Hepatocyte (in vitro differentiated cells): ENCODE results near the gene NAV2. TPM values are rescaled to one million over a fixed set of nuclear protein-coding genes. Genes with fewer than 3 reads are reported as not detected.

ENCODE experiments used
- DNase-seq: peaks from one replicate; pipeline ENCODE4 v3.0.0-alpha.2; 2016; ENCODE audit warnings: low spot score
- H2AFZ ChIP-seq: fragments of 200-600 bp; sonication (generic); 2 replicates; pipeline ENCODE4 v1.6.0; 2016; ENCODE audit warnings: antibody characterized with exemption, mild to moderate bottlenecking
- H3K27ac ChIP-seq: fragments of 200-600 bp; sonication (generic); 2 replicates; pipeline ENCODE4 v1.5.1; 2016; ENCODE audit warnings: mild to moderate bottlenecking
- H3K27me3 ChIP-seq: fragments of 200-600 bp; sonication (generic); 2 replicates; pipeline ENCODE4 v1.6.1; 2016
- H3K36me3 ChIP-seq: fragments of 200-600 bp; sonication (generic); replicated peaks from 2 replicates; pipeline ENCODE4 v1.5.1; 2016; ENCODE audit warnings: low read depth; ENCODE audit not compliant: insufficient read depth
- H3K4me1 ChIP-seq: fragments of 200-600 bp; sonication (generic); 2 replicates; pipeline ENCODE4 v1.5.1; 2016; ENCODE audit warnings: mild to moderate bottlenecking, moderate library complexity; ENCODE audit not compliant: insufficient read depth
- H3K4me2 ChIP-seq: fragments of 200-600 bp; sonication (generic); 2 replicates; pipeline ENCODE4 v1.6.0; 2016
- H3K4me3 ChIP-seq: fragments of 200-600 bp; sonication (generic); 2 replicates; pipeline ENCODE4 v1.5.1; 2016; ENCODE audit warnings: mild to moderate bottlenecking
- H3K79me2 ChIP-seq: fragments of 200-600 bp; sonication (generic); 2 replicates; pipeline ENCODE4 v1.6.0; 2017; ENCODE audit warnings: mild to moderate bottlenecking
- H3K9me2 ChIP-seq: fragments of 200-600 bp; sonication (generic); replicated peaks from 2 replicates; pipeline ENCODE4 v1.6.0; 2017; ENCODE audit warnings: mild to moderate bottlenecking; ENCODE audit not compliant: insufficient read depth
- H3K9me3 ChIP-seq: fragments of 200-600 bp; sonication (generic); 2 replicates; pipeline ENCODE4 v1.5.1; 2016; ENCODE audit warnings: low read depth, mild to moderate bottlenecking
- H4K20me1 ChIP-seq: fragments of 200-600 bp; sonication (generic); 2 replicates; pipeline ENCODE4 v1.6.0; 2016; ENCODE audit warnings: mild to moderate bottlenecking; ENCODE audit not compliant: insufficient read depth, poor library complexity, severe bottlenecking
- EZH2 ChIP-seq: fragments of 200-600 bp; sonication (generic); IDR thresholded peaks from 2 replicates; pipeline ENCODE4 v1.6.1; 2016; ENCODE audit warnings: antibody characterized with exemption, mild to moderate bottlenecking, borderline replicate concordance
- EZH2phosphoT487 ChIP-seq: fragments of 200-600 bp; sonication (generic); IDR thresholded peaks from one replicate; pipeline ENCODE4 v1.6.1; 2018; ENCODE audit warnings: antibody characterized with exemption, mild to moderate bottlenecking, low read depth, moderate library complexity; ENCODE audit not compliant: unreplicated experiment, severe bottlenecking
- WGBS: methylation state at CpG from one replicate; pipeline ENCODE4 v1.1.6; 2016; ENCODE audit warnings: low lambda C conversion rate; ENCODE audit errors: missing lambda C conversion rate; 5-methylcytosine and 5-hydroxymethylcytosine counted together
- polyA plus RNA-seq: library from polyadenylated mRNA; unstranded; fragments of >200 nt; fragmentation: Nextera tagmentation; extraction: Ambion mirVana; gene quantifications from 2 replicates; pipeline ENCODE4 v1.2.1, GENCODE V29; 2016
- total RNA-seq: library from RNA; depleted of rRNA; stranded (reverse); fragments of >200 nt; gene quantifications from 2 replicates; pipeline ENCODE4 v1.2.3, GENCODE V29; 2014
- TF ChIP-seq, protein P1 (sequence below): fragments of 200-600 bp; sonication (generic); IDR thresholded peaks from 2 replicates; pipeline ENCODE4 v1.5.1; 2016; ENCODE audit warnings: antibody characterized with exemption, mild to moderate bottlenecking; ENCODE audit not compliant: poor library complexity

The NAV2 gene
- total and polyA plus RNA-seq, 2 experiments from 2014 or later: 23.7 to 30.8 TPM

- Histone ChIP-seq H3K9me3 (no peaks in the 10 kb centered on the region), H3K27me3 (no peaks in the 10 kb centered on the region), H3K4me3 (no peak overlapping the region), H3K4me1 (no peaks in the 10 kb centered on the region), H3K9me2 (no peaks in the 10 kb centered on the region), H3K4me2 (no peak overlapping the region), H3K79me2 (no peaks in the 10 kb centered on the region), H2AFZ (no peak overlapping the region), H3K27ac (no peak overlapping the region), H4K20me1 (no peaks in the 10 kb centered on the region), H3K36me3 (no peaks in the 10 kb centered on the region)
- TF ChIP-seq EZH2phosphoT487 (no peak), EZH2 (no peak)
- TF ChIP-seq, protein P1, sequence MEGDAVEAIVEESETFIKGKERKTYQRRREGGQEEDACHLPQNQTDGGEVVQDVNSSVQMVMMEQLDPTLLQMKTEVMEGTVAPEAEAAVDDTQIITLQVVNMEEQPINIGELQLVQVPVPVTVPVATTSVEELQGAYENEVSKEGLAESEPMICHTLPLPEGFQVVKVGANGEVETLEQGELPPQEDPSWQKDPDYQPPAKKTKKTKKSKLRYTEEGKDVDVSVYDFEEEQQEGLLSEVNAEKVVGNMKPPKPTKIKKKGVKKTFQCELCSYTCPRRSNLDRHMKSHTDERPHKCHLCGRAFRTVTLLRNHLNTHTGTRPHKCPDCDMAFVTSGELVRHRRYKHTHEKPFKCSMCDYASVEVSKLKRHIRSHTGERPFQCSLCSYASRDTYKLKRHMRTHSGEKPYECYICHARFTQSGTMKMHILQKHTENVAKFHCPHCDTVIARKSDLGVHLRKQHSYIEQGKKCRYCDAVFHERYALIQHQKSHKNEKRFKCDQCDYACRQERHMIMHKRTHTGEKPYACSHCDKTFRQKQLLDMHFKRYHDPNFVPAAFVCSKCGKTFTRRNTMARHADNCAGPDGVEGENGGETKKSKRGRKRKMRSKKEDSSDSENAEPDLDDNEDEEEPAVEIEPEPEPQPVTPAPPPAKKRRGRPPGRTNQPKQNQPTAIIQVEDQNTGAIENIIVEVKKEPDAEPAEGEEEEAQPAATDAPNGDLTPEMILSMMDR: no peak
- WGBS: 96% methylated on average over 2 of the region's 2 CpGs
- no peak for DNase-seq
Observed at GRCh38 chr11:19734171-19734570, 21.5 kb downstream of the NAV2 start.

DNA sequence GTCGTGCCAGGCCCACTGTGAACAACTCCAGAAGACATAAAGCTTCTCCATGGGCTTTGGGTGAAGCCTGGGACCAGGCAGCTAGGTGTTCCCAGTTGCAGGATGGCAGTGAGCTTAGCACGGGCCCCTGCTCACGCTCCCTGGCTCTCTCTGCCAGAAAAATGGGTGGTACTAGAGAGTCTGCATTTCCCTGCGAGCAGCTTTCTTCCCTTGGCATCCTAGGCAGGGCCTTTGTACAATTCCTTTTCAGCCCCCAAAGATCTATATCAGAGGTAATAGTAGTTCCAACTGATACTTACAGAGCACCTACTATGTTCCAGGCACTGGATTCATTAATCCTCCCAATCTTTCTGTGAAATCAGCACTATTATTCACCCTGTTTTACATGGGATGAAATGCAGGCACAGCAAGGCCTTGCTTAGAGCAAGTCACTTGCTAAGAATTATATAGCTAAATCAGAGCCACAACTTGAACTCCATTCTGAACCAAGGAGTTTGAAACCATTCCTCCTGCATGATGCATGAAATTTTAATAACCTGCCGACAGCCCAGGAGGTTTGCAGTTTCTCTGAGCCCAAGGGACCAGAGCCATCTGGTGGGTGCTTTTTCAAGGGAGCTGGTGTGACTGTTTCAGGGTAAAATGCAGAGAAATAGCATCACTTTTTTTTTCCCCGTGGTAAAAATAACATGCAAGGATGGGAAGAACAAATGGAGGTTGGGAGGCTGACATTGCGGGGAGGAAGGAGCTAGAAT lies 22.7 kb downstream of the NAV2 start:
- H3K36me3 ChIP-seq: no peaks in the 10 kb centered on the region
- DNase-seq: no peak
- H3K4me2 ChIP-seq: no peak overlapping the region
- no peaks in the 10 kb centered on the region for H3K9me2 ChIP-seq
- H3K9me3 ChIP-seq: no peaks in the 10 kb centered on the region
- peaks cover 5% of the 10 kb centered on the region for H3K4me1 ChIP-seq
- 89% methylated on average over 7 of the region's 7 CpGs for WGBS
- no peak for TF ChIP-seq EZH2phosphoT487
- TF ChIP-seq, protein P1: peak; percentile 13
- TF ChIP-seq EZH2: no peak
- H4K20me1 ChIP-seq: no peaks in the 10 kb centered on the region
- no peaks in the 10 kb centered on the region for H3K27me3 ChIP-seq
- no peak overlapping the region for H2AFZ ChIP-seq
- no peaks in the 10 kb centered on the region for H3K79me2 ChIP-seq
- H3K4me3 ChIP-seq: no peak overlapping the region
- H3K27ac ChIP-seq: no peak overlapping the region

DNA sequence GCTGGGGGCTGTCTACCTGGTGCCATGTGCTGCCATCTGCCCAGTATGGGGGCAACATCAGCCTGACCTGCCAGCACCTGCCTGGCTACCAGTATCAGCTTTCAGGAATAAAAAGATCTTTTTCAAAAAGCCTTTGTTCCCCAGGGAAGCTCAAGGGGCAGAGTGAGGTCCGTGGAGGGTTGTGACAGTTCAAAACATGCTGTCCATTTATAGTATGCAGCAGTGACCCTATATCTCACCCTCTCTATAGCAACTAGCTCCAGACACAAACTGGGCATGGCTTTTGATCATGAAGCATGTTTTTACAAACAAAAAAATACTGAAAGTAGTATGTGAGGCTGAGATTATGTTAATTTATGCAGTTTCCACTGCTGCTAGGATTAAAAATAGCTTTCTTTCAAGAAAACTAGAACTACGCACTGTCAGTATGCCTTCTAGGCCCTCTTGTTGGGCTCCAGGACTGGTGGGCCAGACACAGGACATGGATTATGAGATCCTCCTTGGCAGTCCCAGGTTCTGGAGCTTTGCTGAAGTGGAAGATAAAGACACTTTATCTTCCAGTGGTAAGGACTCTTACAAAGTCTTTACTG lies 23.4 kb downstream of the NAV2 start:
- H3K9me3 ChIP-seq: no peaks in the 10 kb centered on the region
- peak overlapping the region; percentile 1 for H3K27ac ChIP-seq
- H4K20me1 ChIP-seq: no peaks in the 10 kb centered on the region
- 80% methylated on average over 2 of the region's 2 CpGs for WGBS
- no peaks in the 10 kb centered on the region for H3K36me3 ChIP-seq
- no peak overlapping the region for H3K4me3 ChIP-seq
- no peaks in the 10 kb centered on the region for H3K27me3 ChIP-seq
- DNase-seq: no peak
- TF ChIP-seq EZH2: no peak
- TF ChIP-seq, protein P1: no peak
- H3K4me2 ChIP-seq: no peak overlapping the region
- no peaks in the 10 kb centered on the region for H3K79me2 ChIP-seq
- no peak overlapping the region for H2AFZ ChIP-seq
- peaks cover 9% of the 10 kb centered on the region for H3K4me1 ChIP-seq
- H3K9me2 ChIP-seq: no peaks in the 10 kb centered on the region
